ENCODE data around the gene CYBC1. TPM values are rescaled to one million over a fixed set of nuclear protein-coding genes. Genes with fewer than 3 reads are reported as not detected.
A peak's percentile ranks its signal among the peaks of the same experiment; 100 is the strongest.

Gene CYBC1
- total RNA-seq, 2 experiments from 2014 or later = 60.2 to 62.4 TPM

- Histone ChIP-seq H3K36me3 (ENCODE audit: insufficient read depth, low read length) (peaks cover 28% of the 10 kb centered on the region), H3K4me3 (ENCODE audit: low read length) (peak overlapping the region; percentile 97), H3K27me3 (ENCODE audit: control insufficient read depth in 1 of 2, insufficient read depth in 2 of 2, low read length in 2 of 2) (no peaks in the 10 kb centered on the region), H3K27ac (ENCODE audit: low read depth in 1 of 2, low read length in 2 of 2) (peak overlapping the region; percentile 90 to 96), H3K4me1 (ENCODE audit: insufficient read depth, low read length) (peaks cover 55% of the 10 kb centered on the region), H3K9me3 (ENCODE audit: control insufficient read depth in 1 of 2, insufficient read depth in 1 of 2, low read length in 2 of 2) (no peaks in the 10 kb centered on the region)
- H3K27ac Mint-ChIP-seq = peak overlapping the region; percentile 97
- POLR2A ChIA-PET = interaction anchor here (0.7 to 1.6 kb wide), 10 partner anchors 8 to 244 kb away, joined by 3 to 37 read pairs (median 4); partner anchors contain the start of genes CD7 and NARF
- ATAC-seq (ENCODE audit: poor library complexity) (no peak), DNase-seq (peak in 8 of 14 experiments; percentile 13 to 51 (median 25))
- no peaks in the 10 kb centered on the region for H3K27me3 Mint-ChIP-seq
- CTCF ChIA-PET = interaction anchor here (0.6 to 1.8 kb wide), 2 partner anchors 31 to 244 kb away, joined by 3 to 5 read pairs; partner anchors contain the start of gene OGFOD3
- intact Hi-C loops (cut with DNase I, micrococcal nuclease) = loop anchor here (1.0 to 5.0 kb wide), 5 partner anchors 8 to 197 kb away; partner anchors contain the start of genes HEXD (in 2 of the 2), NARF (in 2 of the 2), OGFOD3 (in 2 of the 2) and FOXK2 (in 1 of the 2)
- peaks cover 48% of the 10 kb centered on the region for H3K4me1 Mint-ChIP-seq (ENCODE audit: low read depth)
- H3K9me3 Mint-ChIP-seq = no peaks in the 10 kb centered on the region
- H3K36me3 Mint-ChIP-seq (ENCODE audit: low read depth) = peaks cover 23% of the 10 kb centered on the region
- H3K4me3 Mint-ChIP-seq = peak overlapping the region; percentile 97
- TF ChIP-seq CTCF (IDR thresholded peaks at IDR 0.05) = no peak
These were observed 632 bp downstream of the CYBC1 start for GRCh38 chr17:82449883-82450356.

- no peaks in the 10 kb centered on the region for H3K27me3 Mint-ChIP-seq
- no peak for TF ChIP-seq CTCF (IDR thresholded peaks at IDR 0.05)
- peak; percentile 57 for ATAC-seq (ENCODE audit: poor library complexity)
- H3K4me3 Mint-ChIP-seq = peak overlapping the region; percentile 97
- Histone ChIP-seq H3K36me3 (ENCODE audit: insufficient read depth, low read length) (peaks cover 34% of the 10 kb centered on the region), H3K4me3 (ENCODE audit: low read length) (peak overlapping the region; percentile 97), H3K27me3 (ENCODE audit: control insufficient read depth in 1 of 2, insufficient read depth in 2 of 2, low read length in 2 of 2) (no peaks in the 10 kb centered on the region), H3K4me1 (ENCODE audit: insufficient read depth, low read length) (peaks cover 57% of the 10 kb centered on the region), H3K27ac (ENCODE audit: low read depth in 1 of 2, low read length in 2 of 2) (peak overlapping the region; percentile 90 to 96), H3K9me3 (ENCODE audit: control insufficient read depth in 1 of 2, insufficient read depth in 1 of 2, low read length in 2 of 2) (no peaks in the 10 kb centered on the region)
- peaks cover 23% of the 10 kb centered on the region for H3K36me3 Mint-ChIP-seq (ENCODE audit: low read depth)
- H3K4me1 Mint-ChIP-seq (ENCODE audit: low read depth) = peaks cover 48% of the 10 kb centered on the region
- intact Hi-C loops (cut with DNase I, micrococcal nuclease) = no loop called here
- ChIA-PET CTCF (interaction anchor here (0.6 to 1.8 kb wide), 3 partner anchors 25 to 243 kb away, joined by 3 to 5 read pairs (median 4); partner anchors contain the start of gene OGFOD3), POLR2A (interaction anchor here (0.7 to 1.6 kb wide), 11 partner anchors 8 to 243 kb away, joined by 3 to 37 read pairs (median 5); partner anchors contain the start of genes CD7, FOXK2 and NARF)
- no peaks in the 10 kb centered on the region for H3K9me3 Mint-ChIP-seq
- peak overlapping the region; percentile 97 for H3K27ac Mint-ChIP-seq
- peak; percentile 37 to 87 (median 73) for DNase-seq
These were observed 1.2 kb downstream of the CYBC1 start for GRCh38 chr17:82449131-82449882.

GRCh38 chr17:82447876-82448275 lies 2.7 kb downstream of the CYBC1 start:
- peaks cover 48% of the 10 kb centered on the region for H3K36me3 ChIP-seq (ENCODE audit: insufficient read depth, low read length)
- CTCF ChIA-PET = no interaction called here
- Mint-ChIP-seq H3K9me3 (no peaks in the 10 kb centered on the region), H3K27ac (peak overlapping the region; percentile 58), H3K4me3 (peak overlapping the region; percentile 77), H3K36me3 (ENCODE audit: low read depth) (peaks cover 28% of the 10 kb centered on the region), H3K4me1 (ENCODE audit: low read depth) (peaks cover 48% of the 10 kb centered on the region), H3K27me3 (no peaks in the 10 kb centered on the region)
- no peak for TF ChIP-seq CTCF (IDR thresholded peaks at IDR 0.05)
- POLR2A ChIA-PET = no interaction called here
- peaks cover 57% of the 10 kb centered on the region for H3K4me1 ChIP-seq (ENCODE audit: insufficient read depth, low read length)
- no peak for DNase-seq
- H3K9me3 ChIP-seq (ENCODE audit: control insufficient read depth in 1 of 2, insufficient read depth in 1 of 2, low read length in 2 of 2) = no peaks in the 10 kb centered on the region
- ATAC-seq (ENCODE audit: poor library complexity) = no peak
- H3K4me3 ChIP-seq (ENCODE audit: low read length) = no peak overlapping the region
- intact Hi-C loops (cut with DNase I, micrococcal nuclease) = no loop called here
- no peaks in the 10 kb centered on the region for H3K27me3 ChIP-seq (ENCODE audit: control insufficient read depth in 1 of 2, insufficient read depth in 2 of 2, low read length in 2 of 2)
- peak overlapping the region in 1 of 2 donors; percentile 51 for H3K27ac ChIP-seq (ENCODE audit: low read depth in 1 of 2, low read length in 2 of 2)

Measured in CD4-positive, alpha-beta T cell (primary cell).